Activated T-helper 1 cell treated with anti-CD3 and anti-CD28 coated beads, Interleukin-2, amount 50 U/mL, for 16 hours (primary cell): Measurements from ENCODE around the gene ACAD11.

Experiments used
- DNase-seq, 2 donors: peaks; one replicate each; pipeline ENCODE4 v3.0.0-alpha.2; 2020; ENCODE audit warnings: low read depth in 1 of 2, low spot score in 1 of 2

The ACAD11 gene

GRCh38 chr3:132517311-132517710, 142.3 kb downstream of the ACAD11 start:
- no peak for DNase-seq

- no peak for DNase-seq
These were observed 146.6 kb downstream of the ACAD11 start for GRCh38 chr3:132513057-132513456.

GRCh38 chr3:132509506-132509905, 150.1 kb downstream of the ACAD11 start:
- DNase-seq, result no peak

- no peak for DNase-seq
These were observed 150.5 kb downstream of the ACAD11 start for GRCh38 chr3:132509096-132509495.
